ENCODE results near the gene CIC.

Gene CIC

GRCh38 chr19:42278452-42279154, 9.6 kb downstream of the CIC start:
- DNase-seq, result no peak

GRCh38 chr19:42279155-42279901, 10.3 kb downstream of the CIC start:
- DNase-seq, result no peak

- peak; percentile 91 for DNase-seq
These were observed 11.1 kb downstream of the CIC start for GRCh38 chr19:42279902-42280814.

- no peak for DNase-seq
These were observed 11.7 kb downstream of the CIC start for GRCh38 chr19:42280815-42281145.

- peak; percentile 36 for DNase-seq
These were observed 12.2 kb downstream of the CIC start for GRCh38 chr19:42281146-42281826.

GRCh38 chr19:42281827-42282762, 13.0 kb downstream of the CIC start:
- no peak for DNase-seq

GRCh38 chr19:42282819-42283187, 13.8 kb downstream of the CIC start:
- DNase-seq, result no peak

- DNase-seq, result peak; percentile 94
These were observed 14.4 kb downstream of the CIC start for GRCh38 chr19:42283188-42284065.

GRCh38 chr19:42284066-42284501, 15.0 kb downstream of the CIC start:
- peak; percentile 82 for DNase-seq

- DNase-seq, result no peak
These were observed 15.7 kb downstream of the CIC start for GRCh38 chr19:42284591-42285341.

GRCh38 chr19:42285541-42285941, 16.5 kb downstream of the CIC start:
- no peak for DNase-seq

GRCh38 chr19:42285988-42286348, 16.9 kb downstream of the CIC start:
- DNase-seq, result no peak

GRCh38 chr19:42286349-42287016, 17.4 kb downstream of the CIC start:
- DNase-seq, result no peak

- DNase-seq, result no peak
These were observed 18.2 kb downstream of the CIC start for GRCh38 chr19:42287017-42287826.

GRCh38 chr19:42287827-42288107, 18.7 kb downstream of the CIC start:
- no peak for DNase-seq

GRCh38 chr19:42288387-42288786, 19.3 kb downstream of the CIC start:
- DNase-seq, result no peak

GRCh38 chr19:42288881-42289555, 20.0 kb downstream of the CIC start:
- DNase-seq, result no peak

- DNase-seq, result no peak
These were observed 20.5 kb downstream of the CIC start for GRCh38 chr19:42289556-42290041.
